Measurements from ENCODE around the gene ZBTB25. TPM values are rescaled to one million over a fixed set of nuclear protein-coding genes. Genes with fewer than 3 reads are reported as not detected.

Gene ZBTB25
- total and polyA plus RNA-seq, 2 experiments from 2014 or later: 11.3 to 13.3 TPM

- Histone ChIP-seq H3K4me3 (no peak overlapping the region), H3K36me3 (no peaks in the 10 kb centered on the region), H3K4me1 (ENCODE audit: low read depth) (peaks cover 32% of the 10 kb centered on the region), H3K27me3 (no peaks in the 10 kb centered on the region), H3K9me3 (ENCODE audit: low read depth) (no peaks in the 10 kb centered on the region), H3K27ac (peak overlapping the region; percentile 67)
- peak; percentile 56 to 88 for DNase-seq (ENCODE audit: low read depth in 1 of 2, low spot score in 1 of 2)
- TF ChIP-seq CTCF (IDR thresholded peaks at IDR 0.05; ENCODE audit: low read depth, low read length): no peak
These were observed 61.2 kb downstream of the ZBTB25 start for GRCh38 chr14:64442300-64442988.

GRCh38 chr14:64440494-64440893, 63.1 kb downstream of the ZBTB25 start:
- no peaks in the 10 kb centered on the region for H3K9me3 ChIP-seq (ENCODE audit: low read depth)
- H3K4me1 ChIP-seq (ENCODE audit: low read depth): peaks cover 29% of the 10 kb centered on the region
- H3K27ac ChIP-seq: no peak overlapping the region
- H3K27me3 ChIP-seq: no peaks in the 10 kb centered on the region
- TF ChIP-seq CTCF (IDR thresholded peaks at IDR 0.05; ENCODE audit: low read depth, low read length): no peak
- no peaks in the 10 kb centered on the region for H3K36me3 ChIP-seq
- DNase-seq (ENCODE audit: low read depth in 1 of 2, low spot score in 1 of 2): no peak
- H3K4me3 ChIP-seq: no peak overlapping the region

DNA sequence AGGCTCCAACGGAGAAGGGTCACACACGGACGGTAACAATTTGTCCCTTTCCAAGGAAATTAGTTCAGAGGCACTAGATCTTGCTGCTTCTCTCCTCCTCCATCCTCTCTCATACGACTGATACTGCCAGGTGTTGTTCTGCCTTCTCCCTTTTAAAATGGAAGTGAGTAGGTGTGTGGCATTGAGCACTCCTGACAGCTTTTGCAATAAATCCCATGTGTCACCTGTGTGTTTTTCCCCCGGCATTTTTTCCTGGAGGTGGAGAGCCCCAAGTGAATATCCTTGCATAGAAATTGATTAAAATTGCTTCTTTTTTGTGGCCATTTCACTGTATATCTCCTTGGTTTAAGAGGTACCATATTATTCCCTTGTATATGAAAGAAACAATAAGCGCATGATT, 64.5 kb downstream of the ZBTB25 start:
- Histone ChIP-seq H3K27ac (no peak overlapping the region), H3K36me3 (no peaks in the 10 kb centered on the region)

GRCh38 chr14:64438181-64438841, 65.3 kb downstream of the ZBTB25 start:
- Histone ChIP-seq H3K36me3 (no peaks in the 10 kb centered on the region), H3K27ac (no peak overlapping the region)
- DNase-seq (ENCODE audit: low read depth in 1 of 2, low spot score in 1 of 2): peak in 1 of 2 donors; percentile 91

More for the DNA sequence above, 64.5 kb downstream of the ZBTB25 start:
- DNase-seq (ENCODE audit: low read depth in 1 of 2, low spot score in 1 of 2): no peak
- H3K4me3 ChIP-seq: no peak overlapping the region
- H3K9me3 ChIP-seq (ENCODE audit: low read depth): no peaks in the 10 kb centered on the region
- H3K27me3 ChIP-seq: no peaks in the 10 kb centered on the region
- no peak for TF ChIP-seq CTCF (IDR thresholded peaks at IDR 0.05; ENCODE audit: low read depth, low read length)
- peaks cover 32% of the 10 kb centered on the region for H3K4me1 ChIP-seq (ENCODE audit: low read depth)

DNA sequence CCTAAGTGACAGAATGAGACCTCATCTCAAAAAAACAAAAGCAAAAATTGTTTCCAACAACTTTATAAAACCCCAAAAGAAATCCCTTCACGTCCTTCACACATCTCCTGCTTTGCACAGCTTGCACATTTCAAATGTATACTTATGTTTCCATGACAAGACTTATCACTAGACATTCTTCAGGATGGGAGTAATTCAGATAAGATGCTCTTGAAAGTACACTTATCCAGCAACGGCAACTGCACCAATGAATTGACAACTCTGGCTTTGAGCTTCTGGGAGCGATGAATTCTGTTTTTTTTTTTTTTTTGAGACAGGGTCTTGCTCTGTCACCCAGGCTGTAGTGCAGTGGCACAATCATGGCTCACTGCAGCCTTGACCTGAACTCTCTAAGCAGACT, 69.1 kb downstream of the ZBTB25 start:
- Histone ChIP-seq H3K27me3 (no peaks in the 10 kb centered on the region), H3K9me3 (ENCODE audit: low read depth) (no peaks in the 10 kb centered on the region), H3K4me3 (no peak overlapping the region), H3K4me1 (ENCODE audit: low read depth) (peaks cover 21% of the 10 kb centered on the region), H3K36me3 (no peaks in the 10 kb centered on the region), H3K27ac (peak overlapping the region; percentile 39)
- DNase-seq (ENCODE audit: low read depth in 1 of 2, low spot score in 1 of 2): peak; percentile 58 to 83
- TF ChIP-seq CTCF (IDR thresholded peaks at IDR 0.05; ENCODE audit: low read depth, low read length): no peak

More at GRCh38 chr14:64438181-64438841, 65.3 kb downstream of the ZBTB25 start:
- Histone ChIP-seq H3K4me1 (ENCODE audit: low read depth) (peaks cover 26% of the 10 kb centered on the region), H3K27me3 (no peaks in the 10 kb centered on the region), H3K4me3 (no peak overlapping the region), H3K9me3 (ENCODE audit: low read depth) (no peaks in the 10 kb centered on the region)
- TF ChIP-seq CTCF (IDR thresholded peaks at IDR 0.05; ENCODE audit: low read depth, low read length): no peak
